Left hindlimb (tissue), 1 donor: ENCODE measurements around the gene FAM149A.

ENCODE experiments used
- DNase-seq: peaks from one replicate; pipeline ENCODE4 v3.0.0-alpha.2; 2018

The FAM149A gene

GRCh38 chr4:186104114-186104889, at the start of gene FAM149A:
Gene FAM149A, plus strand, starts transcription at chr4:186104704.
- peak; percentile 42 for DNase-seq

DNA sequence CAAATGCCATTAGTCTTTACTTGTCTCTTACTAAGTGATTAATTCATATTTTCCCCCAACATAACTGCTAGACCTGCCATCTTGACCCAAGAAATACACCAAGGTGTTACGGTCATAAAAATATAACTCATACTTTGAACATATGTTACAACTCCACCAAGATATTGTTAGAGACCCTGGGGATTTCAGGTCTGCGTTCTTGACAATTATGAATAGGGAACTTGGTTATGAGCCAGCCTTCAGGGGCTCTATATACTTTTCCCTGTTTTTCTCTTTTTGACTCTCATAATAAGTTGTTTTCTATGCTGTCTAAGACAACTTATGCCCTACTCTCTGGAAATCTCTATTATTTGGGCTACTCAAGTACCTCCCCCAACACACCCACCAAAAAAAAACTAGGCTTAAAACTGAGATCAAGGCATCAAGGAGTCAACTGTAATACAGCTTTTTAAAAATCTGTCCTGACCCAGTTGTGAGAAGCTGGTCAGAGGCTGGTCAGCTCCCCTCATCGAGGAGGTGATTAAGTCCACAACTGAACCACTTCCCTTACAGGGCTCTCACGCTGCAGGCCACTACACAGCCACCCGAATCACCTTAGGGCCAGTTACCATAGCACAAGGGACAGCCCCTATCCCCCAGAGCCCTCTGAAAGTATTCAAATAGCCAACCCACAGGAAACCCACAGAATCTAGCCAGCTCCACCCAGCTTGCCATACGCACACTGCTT, 46.1 kb upstream of the FAM149A start:
- no peak for DNase-seq

DNA sequence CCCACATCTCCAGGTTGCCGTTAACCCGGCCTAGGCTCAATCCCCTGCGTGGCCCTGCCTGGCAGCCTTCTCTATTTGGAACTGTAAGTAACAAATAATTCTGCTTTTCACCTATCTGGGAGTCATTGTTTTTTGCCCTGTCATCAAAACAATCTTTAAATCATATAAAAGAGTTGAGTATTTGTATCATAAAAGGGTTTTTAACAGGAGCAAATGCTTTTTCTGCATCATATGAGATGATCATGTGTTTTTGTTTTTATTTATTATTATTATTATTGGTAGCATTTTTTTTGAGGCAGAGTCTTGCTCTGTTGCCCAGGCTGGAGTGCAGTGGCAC, 45.6 kb upstream of the FAM149A start:
- no peak for DNase-seq

DNA sequence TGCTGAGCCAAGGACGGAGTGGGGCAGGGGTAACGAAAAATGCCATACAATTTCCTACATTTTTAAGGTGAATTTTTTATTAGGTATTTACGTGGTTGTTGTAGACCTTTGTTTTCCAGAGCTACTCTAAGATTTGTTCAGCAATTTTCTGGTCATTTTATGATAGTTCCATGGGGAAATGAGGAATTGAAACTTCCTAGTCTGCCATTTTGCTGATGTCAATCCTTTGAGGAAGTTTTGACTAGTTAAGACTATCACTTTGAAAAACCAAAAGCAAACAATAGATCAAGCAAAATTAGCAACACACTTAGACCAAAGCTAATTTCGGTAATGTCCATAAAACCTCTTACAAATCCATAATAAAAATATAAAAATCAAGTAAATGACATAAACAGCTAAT, 42.6 kb upstream of the FAM149A start:
- no peak for DNase-seq

DNA sequence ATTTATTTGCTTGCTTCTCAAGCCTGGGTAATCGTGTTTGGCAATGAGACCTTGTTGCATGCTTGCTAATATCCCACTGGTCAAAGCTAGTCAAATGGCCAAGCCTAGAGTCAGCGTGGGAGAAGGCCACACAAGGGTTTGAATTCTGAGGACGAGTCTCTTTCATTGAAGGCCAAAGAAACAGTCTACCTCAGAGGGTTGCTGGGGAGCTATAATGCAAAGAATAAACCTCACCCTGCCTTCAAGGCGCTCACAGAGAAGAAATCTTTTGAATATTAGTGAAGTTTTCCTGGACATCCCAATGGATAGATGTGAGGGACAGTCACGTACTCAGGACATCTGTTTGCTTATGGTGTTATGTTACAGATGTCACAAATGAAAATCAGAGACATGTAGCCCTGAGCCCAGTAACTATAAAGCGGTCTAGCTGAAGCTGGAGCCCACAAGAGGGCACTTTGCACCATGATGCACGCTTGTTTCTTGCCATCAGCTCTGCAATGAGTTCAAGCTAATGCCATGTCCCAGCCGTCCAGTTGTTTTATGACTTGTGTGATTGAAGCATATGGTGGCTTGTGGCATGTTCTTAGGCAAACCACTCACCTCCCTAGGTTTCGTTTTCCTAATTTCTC, 36.6 kb upstream of the FAM149A start:
- DNase-seq: peak; percentile 53

- DNase-seq: no peak
Observed at GRCh38 chr4:186068581-186069348, 35.7 kb upstream of the FAM149A start, which contains the start of gene TLR3. Gene TLR3, plus strand, starts transcription at chr4:186069156. Its CDS starts 7,464 bp downstream, at chr4:186076620.

- no peak for DNase-seq
Observed at GRCh38 chr4:186069729-186070128, 34.8 kb upstream of the FAM149A start.

GRCh38 chr4:186072516-186072915, 32.0 kb upstream of the FAM149A start:
- DNase-seq: no peak

DNA sequence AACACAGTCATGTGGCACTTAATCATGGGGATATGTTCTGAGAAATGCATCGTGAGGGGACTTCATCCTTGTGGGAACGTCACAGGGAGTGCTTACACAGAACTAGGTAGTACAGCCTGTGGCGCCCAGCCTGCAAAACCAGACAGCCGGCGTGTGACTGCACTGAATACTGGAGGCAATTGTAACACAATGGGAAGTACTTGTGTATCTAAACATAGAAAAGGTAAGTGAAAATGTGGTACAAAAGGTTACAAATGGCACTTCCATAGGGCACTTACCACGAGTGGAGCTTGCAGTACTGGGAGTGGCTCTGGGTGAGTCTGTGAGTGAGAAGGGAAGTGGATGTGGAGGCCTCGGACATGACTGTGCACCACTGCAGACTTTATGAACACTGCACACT, 30.3 kb upstream of the FAM149A start:
- DNase-seq: no peak

DNA sequence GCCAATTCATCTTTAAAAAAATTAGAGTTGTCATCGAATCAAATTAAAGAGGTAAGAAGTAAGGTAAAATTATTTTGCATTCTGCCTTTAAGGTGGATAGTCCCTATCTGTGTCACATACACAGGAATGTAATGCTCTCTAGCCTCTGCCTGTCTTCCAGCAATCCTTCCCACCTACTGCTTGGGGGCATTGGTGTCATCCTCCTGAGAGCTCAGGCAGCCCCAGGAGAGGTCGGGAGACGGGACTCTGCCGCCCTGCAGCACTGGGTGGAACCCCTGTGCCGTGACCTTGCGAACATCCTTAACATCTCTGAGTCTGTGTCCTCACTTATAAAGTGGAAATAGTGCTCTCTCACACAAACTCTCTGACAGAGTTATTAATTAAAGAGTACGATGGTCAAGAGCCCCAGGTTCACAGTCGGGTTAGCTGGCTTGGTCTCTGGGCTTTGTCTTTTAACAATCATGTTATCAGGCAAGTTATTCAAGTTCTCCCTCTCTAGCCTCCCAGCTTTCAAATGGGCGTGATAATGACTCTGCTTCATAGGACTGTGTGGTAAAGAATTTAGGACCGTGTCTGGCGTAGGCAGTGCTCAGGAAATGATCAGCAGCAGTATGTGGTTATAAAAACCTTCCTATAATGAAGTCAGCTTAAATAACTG, 25.4 kb upstream of the FAM149A start:
- DNase-seq: no peak

DNA sequence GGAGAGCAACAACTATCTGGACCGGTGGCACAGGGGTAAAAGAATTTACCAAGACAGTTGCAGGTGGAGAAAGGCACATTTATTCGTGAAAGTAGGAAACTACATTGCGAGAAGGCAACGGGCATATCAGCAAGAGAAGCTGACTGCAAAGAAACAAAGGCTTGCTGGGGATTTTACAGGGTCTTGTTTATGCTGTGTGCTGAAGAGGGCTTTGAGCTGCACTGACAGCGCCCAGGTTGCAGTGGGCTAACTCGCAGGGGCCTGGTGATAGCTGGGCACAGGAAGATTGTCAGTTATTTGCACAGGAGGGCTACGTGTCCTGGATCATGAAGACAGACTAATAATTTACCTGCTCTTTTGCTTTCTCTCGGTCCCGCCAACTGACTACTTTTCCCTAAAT, 24.8 kb upstream of the FAM149A start:
- no peak for DNase-seq

GRCh38 chr4:186081202-186081807, 23.2 kb upstream of the FAM149A start:
- DNase-seq: no peak

GRCh38 chr4:186082221-186082620, 22.3 kb upstream of the FAM149A start:
- DNase-seq: no peak

DNA sequence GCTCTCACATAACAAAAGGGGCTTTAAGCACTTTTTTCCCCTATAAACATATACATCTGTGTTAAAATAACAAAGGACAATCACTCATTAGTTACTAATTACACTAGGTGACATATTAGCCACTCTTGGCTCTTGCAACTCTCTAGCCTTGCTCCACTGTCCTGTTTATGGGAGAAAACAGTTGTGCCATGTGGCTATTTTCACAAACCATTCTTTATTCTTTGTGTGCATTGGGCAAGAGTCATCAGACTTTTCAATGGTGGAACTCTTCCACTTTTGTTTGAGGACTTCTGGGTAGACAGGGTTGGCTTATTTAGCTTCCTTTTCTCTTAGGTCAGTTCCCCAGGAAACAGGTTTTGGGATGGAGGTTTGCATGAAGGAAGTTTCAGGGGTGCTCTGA, 16.0 kb upstream of the FAM149A start:
- DNase-seq: no peak

GRCh38 chr4:186092296-186092695, 12.2 kb upstream of the FAM149A start:
- no peak for DNase-seq

DNA sequence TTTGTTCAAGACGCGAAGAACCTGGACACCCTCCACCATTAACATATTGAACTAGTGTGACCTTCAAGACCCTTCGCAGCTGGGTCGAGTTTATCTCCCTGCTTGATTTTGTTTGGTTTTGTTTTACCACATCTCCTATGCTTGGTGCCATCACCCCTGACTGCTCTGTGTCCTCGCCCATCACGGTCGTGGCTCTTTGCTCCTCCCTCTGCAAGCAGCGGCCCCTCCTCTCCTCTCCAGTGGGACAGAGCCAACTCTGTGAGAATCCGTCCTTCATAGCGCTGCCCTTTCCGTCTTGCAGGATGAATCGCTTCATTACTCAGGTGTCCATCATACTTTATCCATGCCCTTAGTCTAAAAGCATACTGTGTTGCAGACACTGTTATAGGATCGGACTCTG, 9.1 kb upstream of the FAM149A start:
- no peak for DNase-seq

DNA sequence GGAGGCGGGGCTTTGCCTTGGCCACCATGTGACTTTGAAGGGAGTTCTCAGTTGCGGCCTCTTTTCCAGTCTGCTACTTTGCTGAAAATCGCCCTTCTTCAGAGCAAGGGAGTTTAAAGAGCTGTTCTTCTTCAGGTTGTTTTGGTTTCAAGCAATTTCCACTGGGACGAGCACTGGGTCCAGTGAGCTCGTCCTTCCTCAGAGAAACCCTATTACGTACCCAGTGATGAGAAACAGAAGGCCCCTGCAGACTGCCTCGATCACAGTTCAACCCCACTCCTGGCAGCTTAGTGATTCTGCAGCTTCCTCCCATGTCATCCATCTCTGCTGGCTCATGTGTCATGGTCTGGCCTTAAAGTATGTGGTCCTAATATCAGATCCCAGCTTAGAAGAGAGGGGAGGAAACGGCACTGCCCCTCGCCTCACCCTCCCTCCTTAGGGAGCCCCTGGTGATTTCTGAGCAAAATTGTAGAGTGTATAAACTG, 7.8 kb upstream of the FAM149A start:
- no peak for DNase-seq

DNA sequence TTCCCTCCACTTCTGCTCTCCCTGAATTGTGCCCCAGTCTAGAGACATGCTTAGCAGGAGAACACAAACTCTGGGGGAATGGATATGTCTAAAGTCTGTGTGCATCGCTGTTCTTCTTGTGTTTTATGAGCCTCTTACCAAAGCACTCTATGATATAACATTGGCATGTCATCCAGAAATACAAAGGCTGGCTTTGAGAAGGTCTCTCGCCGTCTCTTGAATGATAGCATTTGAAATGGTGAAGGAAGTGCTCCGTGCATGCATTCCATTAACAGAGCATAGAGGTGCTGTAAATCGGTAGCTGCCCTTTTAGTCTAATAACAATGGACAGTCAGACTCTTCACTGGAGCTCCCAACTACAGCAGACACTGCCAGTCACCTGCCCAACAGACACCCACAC, 7.1 kb upstream of the FAM149A start:
- DNase-seq: no peak

DNA sequence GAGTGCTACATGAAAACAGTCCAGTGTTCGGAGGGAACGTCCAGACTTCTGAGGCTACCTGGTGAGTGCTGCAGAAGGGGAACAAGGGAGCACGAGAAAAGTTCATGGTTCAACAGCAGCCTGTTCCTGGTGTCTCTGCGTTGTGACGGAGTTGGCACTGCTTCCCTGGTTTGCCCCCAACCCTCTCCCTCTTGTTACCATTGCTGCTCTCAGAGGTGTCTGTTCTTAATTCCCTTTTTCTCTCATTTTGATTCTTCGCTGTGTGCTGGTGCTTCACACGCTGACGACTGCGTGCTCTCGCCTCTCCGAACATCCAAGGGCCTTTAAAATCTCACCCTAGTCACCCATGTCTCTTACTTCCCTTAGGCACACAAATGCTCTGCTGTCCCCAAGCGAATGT, 1.6 kb upstream of the FAM149A start:
- no peak for DNase-seq

GRCh38 chr4:186104890-186105646, 564 bp downstream of the FAM149A start:
- DNase-seq: no peak

GRCh38 chr4:186105647-186106321, 1.3 kb downstream of the FAM149A start:
- DNase-seq: no peak
